Measurements from ENCODE around the gene KIF21A.

GRCh38 chr12:39327510-39327909, 115.4 kb downstream of the KIF21A start:
- TF ChIP-seq POLR2A (IDR thresholded peaks at IDR 0.05; ENCODE audit: low read depth, low read length) (no peak), POLR2AphosphoS5 (IDR thresholded peaks at IDR 0.05; ENCODE audit: insufficient read depth, low read depth, low read length) (no peak), FOS (IDR thresholded peaks at IDR 0.05; ENCODE audit: borderline replicate concordance, insufficient read depth, low read length) (no peak), CTCF (IDR thresholded peaks at IDR 0.05; ENCODE audit: extremely low read depth in 1 of 2, insufficient read depth in 1 of 2, low read depth in 1 of 2, low read length in 2 of 2) (no peak), EZH2 (IDR thresholded peaks at IDR 0.05; ENCODE audit: borderline replicate concordance, low read depth, low read length, severe bottlenecking) (no peak)

All from endothelial cell of umbilical vein (primary cell).